Mammary epithelial cell (primary cell): ENCODE results near the gene TGFA.

Source experiments
- EZH2 ChIP-seq: IDR thresholded peaks from 2 replicates; pipeline ENCODE4 v1.6.1; 2012; ENCODE audit warnings: low read length, inconsistent platforms, borderline replicate concordance
- TF ChIP-seq, protein P1 (sequence below), 2 donors: IDR thresholded peaks in 1 of 2; conservative IDR thresholded peaks in 1 of 2; 2 replicates each; pipeline ENCODE4 v1.5.1; 2011 to 2012; ENCODE audit warnings: inconsistent platforms in 2 of 2, low read length in 2 of 2, mild to moderate bottlenecking in 2 of 2, control low read depth in 1 of 2, low read depth in 1 of 2; ENCODE audit not compliant: insufficient read depth in 1 of 2; ENCODE audit errors: extremely low read depth in 1 of 2

- TF ChIP-seq, protein P1, sequence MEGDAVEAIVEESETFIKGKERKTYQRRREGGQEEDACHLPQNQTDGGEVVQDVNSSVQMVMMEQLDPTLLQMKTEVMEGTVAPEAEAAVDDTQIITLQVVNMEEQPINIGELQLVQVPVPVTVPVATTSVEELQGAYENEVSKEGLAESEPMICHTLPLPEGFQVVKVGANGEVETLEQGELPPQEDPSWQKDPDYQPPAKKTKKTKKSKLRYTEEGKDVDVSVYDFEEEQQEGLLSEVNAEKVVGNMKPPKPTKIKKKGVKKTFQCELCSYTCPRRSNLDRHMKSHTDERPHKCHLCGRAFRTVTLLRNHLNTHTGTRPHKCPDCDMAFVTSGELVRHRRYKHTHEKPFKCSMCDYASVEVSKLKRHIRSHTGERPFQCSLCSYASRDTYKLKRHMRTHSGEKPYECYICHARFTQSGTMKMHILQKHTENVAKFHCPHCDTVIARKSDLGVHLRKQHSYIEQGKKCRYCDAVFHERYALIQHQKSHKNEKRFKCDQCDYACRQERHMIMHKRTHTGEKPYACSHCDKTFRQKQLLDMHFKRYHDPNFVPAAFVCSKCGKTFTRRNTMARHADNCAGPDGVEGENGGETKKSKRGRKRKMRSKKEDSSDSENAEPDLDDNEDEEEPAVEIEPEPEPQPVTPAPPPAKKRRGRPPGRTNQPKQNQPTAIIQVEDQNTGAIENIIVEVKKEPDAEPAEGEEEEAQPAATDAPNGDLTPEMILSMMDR (conservative IDR thresholded peaks at IDR 0.05 in 1 of 2, IDR thresholded peaks at IDR 0.05 in 1 of 2; ENCODE audit: extremely low read depth in 1 of 2, insufficient read depth in 1 of 2, low read depth in 1 of 2, low read length in 2 of 2): no peak
- TF ChIP-seq EZH2: no peak
These were observed 54.4 kb downstream of the TGFA start for GRCh38 chr2:70499253-70499652.
